Cardiac fibroblast (primary cell): ENCODE data around the gene EPHA6.

ENCODE experiments used
- DNase-seq, 2 donors: peaks; one replicate each; pipeline versions ENCODE4 v3.0.0 to v3.0.0-alpha.2; 2010; ENCODE audit warnings: low read depth in 2 of 2
- H3K4me3 ChIP-seq, 2 donors: replicated peaks in 1 of 2; 1 replicate in 1 of 2; 2 replicates in 1 of 2; pipeline ENCODE4 v1.5.1; 2011; ENCODE audit warnings: low read depth in 2 of 2, low read length in 2 of 2, mild to moderate bottlenecking in 2 of 2, moderate library complexity in 1 of 2
- TF ChIP-seq, protein P1 (sequence below): IDR thresholded peaks from one replicate; pipeline ENCODE4 v1.5.1; 2011; ENCODE audit warnings: low read depth, mild to moderate bottlenecking, low read length, inconsistent platforms

The EPHA6 gene

DNA sequence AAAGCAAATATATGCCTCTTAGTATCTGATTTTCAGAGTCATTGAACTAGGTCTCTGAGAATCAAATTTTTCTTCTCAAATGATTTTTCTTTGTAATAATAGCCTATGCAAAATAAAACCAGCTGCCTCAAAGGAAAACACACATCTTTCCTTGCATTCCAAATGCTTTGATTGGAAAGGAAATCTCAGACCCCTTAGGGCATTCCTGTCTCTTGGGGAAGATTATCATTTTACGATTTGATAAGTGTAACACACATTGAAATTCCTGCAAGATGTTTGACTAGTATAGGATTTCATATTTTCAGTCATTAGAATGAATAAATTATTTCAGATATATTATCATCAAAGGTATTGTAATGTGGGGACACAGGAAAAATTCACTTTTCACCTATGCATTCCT lies 244.8 kb downstream of the EPHA6 start:
- TF ChIP-seq, protein P1, sequence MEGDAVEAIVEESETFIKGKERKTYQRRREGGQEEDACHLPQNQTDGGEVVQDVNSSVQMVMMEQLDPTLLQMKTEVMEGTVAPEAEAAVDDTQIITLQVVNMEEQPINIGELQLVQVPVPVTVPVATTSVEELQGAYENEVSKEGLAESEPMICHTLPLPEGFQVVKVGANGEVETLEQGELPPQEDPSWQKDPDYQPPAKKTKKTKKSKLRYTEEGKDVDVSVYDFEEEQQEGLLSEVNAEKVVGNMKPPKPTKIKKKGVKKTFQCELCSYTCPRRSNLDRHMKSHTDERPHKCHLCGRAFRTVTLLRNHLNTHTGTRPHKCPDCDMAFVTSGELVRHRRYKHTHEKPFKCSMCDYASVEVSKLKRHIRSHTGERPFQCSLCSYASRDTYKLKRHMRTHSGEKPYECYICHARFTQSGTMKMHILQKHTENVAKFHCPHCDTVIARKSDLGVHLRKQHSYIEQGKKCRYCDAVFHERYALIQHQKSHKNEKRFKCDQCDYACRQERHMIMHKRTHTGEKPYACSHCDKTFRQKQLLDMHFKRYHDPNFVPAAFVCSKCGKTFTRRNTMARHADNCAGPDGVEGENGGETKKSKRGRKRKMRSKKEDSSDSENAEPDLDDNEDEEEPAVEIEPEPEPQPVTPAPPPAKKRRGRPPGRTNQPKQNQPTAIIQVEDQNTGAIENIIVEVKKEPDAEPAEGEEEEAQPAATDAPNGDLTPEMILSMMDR = no peak
- DNase-seq = no peak
- H3K4me3 ChIP-seq = no peak overlapping the region

DNA sequence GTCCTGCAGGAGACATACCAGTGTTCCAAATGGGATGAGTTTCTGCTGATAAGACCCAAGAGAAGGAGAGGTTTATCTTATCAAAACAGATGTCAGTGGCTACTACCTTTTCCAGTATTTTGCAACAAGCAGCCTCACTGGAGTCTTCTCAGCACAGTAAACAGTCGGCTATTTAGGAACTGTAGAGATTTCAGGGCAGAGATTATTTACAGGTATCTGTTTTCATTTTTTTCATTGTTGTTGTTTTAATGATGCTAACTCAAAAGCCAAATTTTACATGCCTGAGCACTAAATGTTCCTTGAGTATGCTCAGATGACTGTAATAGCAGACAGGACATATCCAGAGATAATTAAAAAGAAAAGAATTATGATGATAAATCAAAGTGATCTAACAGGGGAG lies 252.1 kb downstream of the EPHA6 start:
- H3K4me3 ChIP-seq = no peak overlapping the region
- DNase-seq = no peak
- TF ChIP-seq, protein P1 = no peak

DNA sequence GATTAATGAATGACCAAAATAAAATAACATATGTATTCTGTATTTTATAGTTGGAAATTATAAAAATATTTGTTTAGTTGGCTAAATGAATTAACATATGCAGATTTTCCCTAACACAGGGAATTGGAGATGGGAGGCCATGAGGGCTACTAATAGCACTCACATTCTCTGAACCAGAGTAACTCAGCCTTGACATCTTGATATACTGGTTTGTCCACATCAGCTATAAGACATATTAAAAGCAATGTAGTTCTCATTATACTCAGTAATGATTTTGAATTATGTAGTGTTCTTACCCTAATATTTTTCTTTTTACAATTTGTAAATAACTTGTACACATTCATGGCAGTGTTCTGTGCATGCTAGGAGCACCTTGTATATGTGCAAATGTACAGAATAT lies 255.9 kb downstream of the EPHA6 start:
- H3K4me3 ChIP-seq = no peak overlapping the region
- DNase-seq = no peak
- TF ChIP-seq, protein P1 = no peak

DNA sequence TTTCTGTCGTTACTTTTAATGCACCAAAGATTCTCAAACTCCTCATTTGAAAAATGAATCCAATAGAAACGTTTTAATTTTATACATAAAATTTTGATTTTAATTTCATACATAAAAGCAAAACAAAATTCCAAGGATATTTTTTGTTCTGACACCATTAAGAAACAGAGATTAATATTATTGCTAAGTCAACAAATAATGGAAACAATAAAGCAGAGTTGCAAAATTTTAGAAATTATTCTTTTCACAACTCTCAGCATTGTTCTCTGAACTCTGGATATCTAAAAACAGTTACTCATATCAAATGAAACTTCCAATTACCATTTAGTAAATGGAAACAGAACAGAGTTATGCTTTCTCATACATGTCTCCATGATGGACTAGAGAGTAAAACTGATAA lies 260.2 kb downstream of the EPHA6 start:
- no peak for DNase-seq
- no peak overlapping the region for H3K4me3 ChIP-seq
- TF ChIP-seq, protein P1 = no peak

DNA sequence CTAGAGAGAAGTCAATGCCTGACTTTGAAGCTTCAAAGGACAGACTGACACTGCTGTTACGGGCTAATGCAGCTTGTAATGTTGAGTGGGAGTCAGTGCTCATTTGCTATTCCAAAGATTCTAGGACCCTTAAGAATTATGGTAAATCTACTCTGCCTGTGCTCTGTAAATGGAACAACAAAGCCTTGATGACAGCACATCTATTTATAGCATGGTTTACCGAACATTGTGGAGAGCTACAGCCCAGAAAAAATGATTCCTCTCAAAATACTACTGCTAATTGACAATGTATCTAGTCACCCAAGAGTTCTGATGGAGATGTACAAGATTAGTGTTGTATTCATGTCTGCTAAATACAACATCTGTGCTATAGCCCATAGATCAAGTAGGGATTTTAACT lies 262.3 kb downstream of the EPHA6 start:
- TF ChIP-seq, protein P1 = no peak
- no peak for DNase-seq
- H3K4me3 ChIP-seq = no peak overlapping the region

DNA sequence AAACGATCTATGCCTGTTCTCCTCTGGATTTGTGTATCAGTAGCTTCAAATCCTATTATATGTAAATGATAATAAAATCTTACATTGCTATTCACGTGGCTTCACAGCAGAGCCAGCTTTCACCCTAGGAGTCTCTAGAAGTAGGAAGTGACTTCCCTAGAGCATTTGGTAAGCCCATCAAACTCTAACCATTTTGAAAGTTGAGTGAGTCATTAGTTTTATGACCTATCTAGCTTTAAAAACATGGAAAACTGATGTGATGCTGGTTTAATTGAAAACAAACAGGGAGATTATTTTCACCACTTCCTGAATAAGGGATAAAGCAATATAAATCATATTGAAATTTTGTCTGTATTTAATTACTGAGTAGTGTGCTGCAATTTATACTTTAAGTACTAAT lies 275.2 kb downstream of the EPHA6 start:
- DNase-seq = no peak
- TF ChIP-seq, protein P1 = no peak
- H3K4me3 ChIP-seq = no peak overlapping the region

DNA sequence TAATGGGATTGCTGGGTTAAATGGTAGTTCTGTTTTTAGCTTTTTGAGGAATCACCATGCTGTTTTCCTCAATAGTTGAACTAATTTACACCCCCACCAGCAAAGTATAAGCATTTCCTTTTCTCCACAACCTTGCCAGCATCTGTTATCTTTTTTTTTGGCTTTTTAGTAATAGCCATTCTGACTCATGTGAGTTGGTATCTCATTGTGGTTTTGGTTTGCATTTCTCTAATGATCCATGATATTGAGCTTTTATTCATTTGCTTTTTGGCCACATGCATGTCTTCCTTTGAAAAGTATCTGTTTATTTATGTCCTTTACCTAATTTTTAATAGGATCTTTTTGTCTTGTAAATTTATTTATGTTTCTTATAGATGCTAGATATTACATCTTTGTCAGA lies 288.2 kb downstream of the EPHA6 start:
- TF ChIP-seq, protein P1 = no peak
- no peak overlapping the region for H3K4me3 ChIP-seq
- no peak for DNase-seq
